GM19395 (cell line): ENCODE data around the gene MMEL1.
"Not testable (repeated sequence)": the region's sequence is repeated elsewhere in the genome, so short reads cannot be mapped to it uniquely, and the experiment has no call there.

Source experiments
- ATAC-seq: cut with Tn5 transposase; IDR thresholded peaks from one replicate; pipeline ENCODE4 v1.9.1; 2021; ENCODE audit warnings: mild to moderate bottlenecking, moderate library complexity; ENCODE audit not compliant: unreplicated experiment

MMEL1 gene, protein sequence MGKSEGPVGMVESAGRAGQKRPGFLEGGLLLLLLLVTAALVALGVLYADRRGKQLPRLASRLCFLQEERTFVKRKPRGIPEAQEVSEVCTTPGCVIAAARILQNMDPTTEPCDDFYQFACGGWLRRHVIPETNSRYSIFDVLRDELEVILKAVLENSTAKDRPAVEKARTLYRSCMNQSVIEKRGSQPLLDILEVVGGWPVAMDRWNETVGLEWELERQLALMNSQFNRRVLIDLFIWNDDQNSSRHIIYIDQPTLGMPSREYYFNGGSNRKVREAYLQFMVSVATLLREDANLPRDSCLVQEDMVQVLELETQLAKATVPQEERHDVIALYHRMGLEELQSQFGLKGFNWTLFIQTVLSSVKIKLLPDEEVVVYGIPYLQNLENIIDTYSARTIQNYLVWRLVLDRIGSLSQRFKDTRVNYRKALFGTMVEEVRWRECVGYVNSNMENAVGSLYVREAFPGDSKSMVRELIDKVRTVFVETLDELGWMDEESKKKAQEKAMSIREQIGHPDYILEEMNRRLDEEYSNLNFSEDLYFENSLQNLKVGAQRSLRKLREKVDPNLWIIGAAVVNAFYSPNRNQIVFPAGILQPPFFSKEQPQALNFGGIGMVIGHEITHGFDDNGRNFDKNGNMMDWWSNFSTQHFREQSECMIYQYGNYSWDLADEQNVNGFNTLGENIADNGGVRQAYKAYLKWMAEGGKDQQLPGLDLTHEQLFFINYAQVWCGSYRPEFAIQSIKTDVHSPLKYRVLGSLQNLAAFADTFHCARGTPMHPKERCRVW

DNA sequence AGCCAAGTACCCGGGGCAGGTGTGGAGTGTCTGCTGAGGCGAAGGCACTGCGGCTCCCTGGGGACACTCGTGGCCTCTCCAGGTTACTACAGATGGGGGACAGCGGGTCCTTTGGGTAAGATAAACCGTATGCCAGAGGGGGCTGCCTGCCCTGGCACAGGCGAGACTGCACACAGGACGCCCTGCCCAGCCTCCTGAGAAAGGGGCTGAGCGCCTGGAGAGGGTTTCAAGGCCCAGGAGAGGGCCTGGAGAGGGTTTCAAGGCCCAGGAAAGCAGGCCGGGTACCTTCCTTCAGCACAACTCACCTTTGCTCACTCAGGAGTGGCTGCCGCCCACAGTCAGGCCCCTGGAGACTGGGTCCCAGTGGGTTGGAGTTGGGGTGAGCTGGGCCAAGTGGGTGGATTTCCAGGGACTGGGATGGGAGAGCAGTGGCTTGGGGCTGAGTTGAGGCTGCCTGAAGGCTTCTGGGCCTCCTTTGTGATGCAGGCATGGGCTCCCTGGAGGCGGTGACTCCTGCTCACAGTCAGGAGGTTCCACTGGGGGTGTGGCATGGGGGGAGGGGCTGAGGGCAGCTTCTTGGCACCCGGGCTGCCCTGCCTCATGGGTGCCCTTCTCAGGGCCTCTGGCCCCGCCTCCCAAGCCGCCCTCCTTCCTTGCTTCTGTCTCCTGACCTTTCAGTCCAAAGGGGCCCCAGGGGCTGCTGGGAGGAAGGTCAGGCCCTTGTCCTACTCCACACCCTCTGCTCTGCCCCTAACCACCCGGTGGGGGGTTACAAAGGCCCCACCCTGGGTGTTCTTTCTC, at the start of gene MMEL1:
Gene MMEL1 (minus strand): TSS at position 456 of the 801 bp plus-strand sequence. CDS start 3,532 bp downstream, outside the sequence.
- ATAC-seq: no peak

DNA sequence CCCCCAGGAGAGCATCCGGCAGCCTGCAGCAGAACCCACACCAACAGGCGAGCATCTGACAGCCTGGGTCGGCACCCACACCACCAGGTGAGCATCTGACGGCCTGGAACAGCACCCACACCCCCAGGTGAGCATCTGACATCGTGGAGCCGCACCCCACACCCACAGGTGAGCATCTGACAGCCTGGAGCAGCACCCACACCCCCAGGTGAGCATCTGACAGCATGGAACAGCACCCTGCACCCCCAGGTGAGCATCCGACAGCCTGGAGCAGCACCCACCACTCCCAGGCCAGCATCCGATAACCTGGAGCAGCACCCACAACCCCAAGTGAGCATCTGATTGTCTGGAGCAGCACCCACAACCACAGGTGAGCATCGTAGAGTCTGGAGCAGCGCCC, 43.9 kb upstream of the MMEL1 start:
- not testable (repeated sequence) for ATAC-seq

DNA sequence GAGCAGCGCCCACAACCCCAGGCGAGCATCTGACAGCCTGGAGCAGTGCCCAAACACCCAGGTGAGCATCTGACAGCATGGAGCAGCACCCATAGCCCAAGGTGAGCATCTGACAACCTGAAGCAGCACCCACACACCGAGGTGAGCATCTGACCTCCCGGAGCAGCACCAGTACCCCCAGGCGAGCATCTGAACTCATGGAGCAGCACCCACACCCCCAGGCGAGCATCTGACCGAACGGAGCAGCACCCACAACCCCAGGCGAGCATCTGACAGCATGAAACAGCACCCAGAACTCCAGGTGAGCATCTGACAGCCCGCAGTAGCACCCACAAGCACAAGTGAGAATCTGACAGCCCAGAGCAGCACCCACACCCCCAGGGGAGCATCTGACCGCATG, 38.8 kb upstream of the MMEL1 start:
- not testable (repeated sequence) for ATAC-seq

DNA sequence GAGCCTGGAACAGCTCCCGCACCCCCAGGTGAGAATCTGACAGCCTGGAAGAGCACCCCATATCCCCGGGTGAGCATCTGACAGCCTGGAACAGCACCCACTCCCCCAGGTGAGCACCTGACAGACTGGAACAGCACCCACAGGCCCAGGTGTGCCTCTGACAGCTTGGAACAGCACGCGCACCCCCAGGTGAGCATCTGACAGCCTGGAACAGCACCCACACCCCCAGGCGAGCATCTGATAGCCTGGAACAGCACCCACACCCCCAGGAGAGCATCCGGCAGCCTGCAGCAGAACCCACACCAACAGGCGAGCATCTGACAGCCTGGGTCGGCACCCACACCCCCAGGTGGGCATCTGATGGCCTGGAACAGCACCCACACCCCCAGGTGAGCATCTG, 27.0 kb upstream of the MMEL1 start:
- ATAC-seq: not testable (repeated sequence)

DNA sequence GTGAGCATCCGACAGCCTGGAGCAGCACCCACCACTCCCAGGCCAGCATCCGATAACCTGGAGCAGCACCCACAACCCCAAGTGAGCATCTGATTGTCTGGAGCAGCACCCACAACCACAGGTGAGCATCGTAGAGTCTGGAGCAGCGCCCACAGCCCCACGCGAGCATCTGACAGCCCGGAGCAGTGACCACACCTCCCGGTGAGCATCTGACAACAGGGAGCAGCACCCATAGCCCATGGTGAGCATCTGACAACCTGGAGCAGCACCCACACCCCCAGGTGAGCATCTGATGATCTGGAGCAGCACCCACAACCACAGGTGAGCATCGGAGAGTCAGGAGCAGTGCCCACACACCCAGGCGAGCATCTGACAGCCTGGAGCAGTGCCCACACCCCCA, 25.1 kb upstream of the MMEL1 start:
- ATAC-seq: not testable (repeated sequence)

DNA sequence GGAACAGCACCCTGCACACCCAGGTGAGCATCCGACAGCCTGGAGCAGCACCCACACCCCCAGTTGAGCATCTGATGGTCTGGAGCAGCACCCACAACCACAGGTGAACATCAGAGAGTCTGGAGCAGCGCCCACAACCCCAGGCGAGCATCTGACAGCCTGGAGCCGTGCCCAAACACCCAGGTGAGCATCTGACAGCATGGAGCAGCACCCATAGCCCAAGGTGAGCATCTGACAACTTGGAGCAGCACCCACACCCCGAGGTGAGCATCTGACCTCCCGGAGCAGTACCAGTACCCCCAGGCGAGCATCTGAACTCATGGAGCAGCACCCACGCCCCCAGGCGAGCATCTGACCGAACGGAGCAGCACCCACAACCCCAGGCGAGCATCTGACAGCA, 24.3 kb upstream of the MMEL1 start:
- ATAC-seq: not testable (repeated sequence)

DNA sequence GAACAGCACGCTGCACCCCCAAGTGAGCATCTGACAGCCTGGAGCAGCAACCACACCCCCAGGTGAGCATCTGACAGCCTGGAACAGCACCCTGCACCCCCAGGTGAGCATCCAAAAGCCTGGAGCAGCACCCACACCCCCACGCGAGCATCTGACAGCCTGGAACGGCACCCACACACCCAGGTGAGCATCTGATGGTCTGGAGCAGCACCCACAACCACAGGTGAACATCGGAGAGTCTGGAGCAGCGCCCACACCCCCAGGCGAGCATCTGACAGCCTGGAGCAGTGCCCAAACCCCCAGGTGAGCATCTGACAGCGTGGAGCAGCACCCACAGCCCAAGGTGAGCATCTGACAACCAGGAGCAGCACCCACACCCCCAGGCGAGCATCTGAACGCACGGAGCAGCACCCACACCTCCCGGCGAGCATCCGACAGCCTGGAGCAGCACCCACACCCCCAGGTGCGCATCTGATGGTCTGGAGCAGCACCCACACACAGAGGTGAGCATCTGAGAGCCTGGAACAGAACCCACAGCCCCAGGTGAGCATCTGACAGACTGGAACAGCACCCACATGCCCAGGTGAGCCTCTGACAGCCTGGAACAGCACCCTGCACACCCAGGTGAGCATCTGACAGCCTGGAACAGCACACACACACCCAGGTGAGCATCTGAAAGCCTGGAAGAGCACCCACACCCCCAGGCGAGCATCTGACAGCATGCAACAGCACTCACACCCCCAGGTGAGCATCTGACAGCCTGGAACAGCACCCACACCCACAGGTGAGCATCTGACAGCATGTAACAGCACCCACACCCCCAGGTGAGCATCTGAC, 23.0 kb upstream of the MMEL1 start:
- not testable (repeated sequence) for ATAC-seq

DNA sequence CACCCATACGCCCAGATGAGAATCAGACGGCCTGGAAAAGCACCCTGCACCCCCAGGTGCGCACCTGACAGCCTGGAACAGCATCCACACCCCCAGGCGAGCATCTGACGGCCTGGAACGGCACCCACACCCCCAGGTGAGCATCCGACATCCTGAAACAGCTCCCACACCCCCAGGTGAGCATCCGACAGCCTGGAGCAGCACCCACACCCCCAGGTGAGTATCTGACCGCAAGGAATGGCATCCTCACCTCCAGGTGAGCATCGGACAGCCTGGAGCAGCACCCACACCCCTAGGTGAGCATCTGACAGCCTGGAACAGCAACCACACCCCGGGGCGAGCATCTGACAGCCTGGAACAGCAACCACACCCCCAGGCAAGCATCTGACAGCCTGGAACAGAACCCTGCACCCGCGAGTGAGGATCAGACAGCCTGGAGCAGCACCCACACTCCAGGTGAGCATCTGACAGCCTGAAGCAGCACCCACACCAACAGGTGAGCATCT, 21.7 kb upstream of the MMEL1 start:
- ATAC-seq: not testable (repeated sequence)

DNA sequence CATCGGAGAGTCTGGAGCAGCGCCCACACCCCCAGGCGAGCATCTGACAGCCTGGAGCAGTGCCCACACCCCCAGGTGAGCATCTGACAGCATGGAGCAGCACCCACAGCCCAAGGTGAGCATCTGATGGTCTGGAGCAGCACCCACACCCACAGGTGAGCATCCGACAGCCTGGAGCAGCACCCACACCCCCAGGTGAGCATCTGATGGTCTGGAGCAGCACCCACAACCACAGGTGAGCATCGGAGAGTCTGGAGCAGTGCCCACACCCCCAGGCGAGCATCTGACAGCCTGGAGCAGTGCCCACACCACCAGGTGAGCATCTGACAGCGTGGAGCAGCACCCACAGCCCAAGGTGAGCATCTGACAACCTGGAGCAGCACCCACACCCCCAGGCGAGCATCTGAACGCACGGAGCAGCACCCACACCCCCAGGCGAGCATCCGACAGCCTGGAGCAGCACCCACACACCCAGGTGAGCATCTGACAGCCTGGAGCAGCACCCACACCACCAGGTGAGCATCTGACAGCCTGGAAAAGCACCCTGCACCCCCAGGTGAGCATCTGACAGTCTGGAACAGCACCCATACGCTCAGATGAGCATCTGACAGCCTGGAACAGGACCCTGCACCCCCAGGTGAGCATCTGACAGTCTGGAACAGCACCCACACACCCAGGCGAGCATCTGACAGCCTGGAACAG, 21.1 kb upstream of the MMEL1 start:
- ATAC-seq: not testable (repeated sequence)

DNA sequence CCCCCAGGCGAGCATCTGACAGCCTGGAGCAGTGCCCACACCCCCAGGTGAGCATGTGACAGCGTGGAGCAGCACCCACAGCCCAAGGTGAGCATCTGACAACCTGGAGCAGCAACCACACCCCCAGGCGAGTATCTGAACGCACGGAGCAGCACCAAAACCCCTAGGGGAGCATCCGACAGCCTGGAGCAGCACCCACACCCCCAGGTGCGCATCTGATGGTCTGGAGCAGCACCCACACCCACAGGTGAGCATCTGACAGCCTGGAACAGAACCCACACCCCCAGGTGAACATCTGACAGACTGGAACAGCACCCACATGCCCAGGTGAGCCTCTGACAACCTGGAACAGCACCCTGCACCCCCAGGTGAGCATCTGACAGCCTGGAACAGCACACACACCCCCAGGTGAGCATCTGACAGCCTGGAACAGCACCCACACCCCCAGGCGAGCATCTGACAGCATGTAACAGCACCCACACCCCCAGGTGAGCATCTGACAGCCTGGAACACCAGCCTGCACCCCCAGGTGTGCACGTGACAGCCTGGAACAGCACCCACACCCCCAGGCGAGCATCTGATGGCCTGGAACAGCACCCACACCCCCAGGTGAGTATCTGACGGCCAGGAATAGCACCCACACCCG, 20.2 kb upstream of the MMEL1 start:
- ATAC-seq: not testable (repeated sequence)

DNA sequence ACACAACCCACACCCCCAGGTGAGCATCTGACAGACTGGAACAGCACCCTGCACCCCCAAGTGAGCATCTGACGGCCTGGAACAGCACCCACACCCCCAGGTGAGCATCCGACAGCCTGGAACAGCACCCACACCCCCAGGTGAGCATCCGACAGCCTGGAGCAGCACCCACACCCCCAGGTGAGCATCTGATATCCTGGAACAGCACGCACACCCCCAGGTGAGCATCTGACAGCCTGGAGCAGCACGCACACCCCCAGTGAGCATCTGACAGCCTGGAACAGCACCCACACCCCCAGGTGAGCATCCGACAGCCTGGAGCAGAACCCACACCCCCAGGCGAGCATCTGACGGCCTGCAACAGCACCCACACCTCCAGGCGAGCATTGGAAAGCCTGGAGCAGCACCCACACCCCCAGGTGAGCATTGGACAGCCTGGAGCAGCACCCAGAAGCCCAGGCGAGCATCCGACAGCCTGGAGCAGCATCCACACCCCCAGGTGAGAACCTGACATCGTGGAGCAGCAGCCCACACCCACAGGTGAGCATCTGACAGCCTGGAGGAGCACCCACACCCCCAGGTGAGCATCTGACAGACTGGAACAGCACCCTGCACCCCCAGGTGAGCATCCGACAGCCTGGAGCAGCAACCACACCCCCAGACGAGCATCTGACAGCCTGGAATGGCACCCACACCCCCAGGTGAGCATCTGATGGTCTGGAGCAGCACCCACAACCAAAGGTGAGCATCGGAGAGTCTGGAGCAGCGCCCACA, 19.5 kb upstream of the MMEL1 start:
- ATAC-seq: not testable (repeated sequence)

DNA sequence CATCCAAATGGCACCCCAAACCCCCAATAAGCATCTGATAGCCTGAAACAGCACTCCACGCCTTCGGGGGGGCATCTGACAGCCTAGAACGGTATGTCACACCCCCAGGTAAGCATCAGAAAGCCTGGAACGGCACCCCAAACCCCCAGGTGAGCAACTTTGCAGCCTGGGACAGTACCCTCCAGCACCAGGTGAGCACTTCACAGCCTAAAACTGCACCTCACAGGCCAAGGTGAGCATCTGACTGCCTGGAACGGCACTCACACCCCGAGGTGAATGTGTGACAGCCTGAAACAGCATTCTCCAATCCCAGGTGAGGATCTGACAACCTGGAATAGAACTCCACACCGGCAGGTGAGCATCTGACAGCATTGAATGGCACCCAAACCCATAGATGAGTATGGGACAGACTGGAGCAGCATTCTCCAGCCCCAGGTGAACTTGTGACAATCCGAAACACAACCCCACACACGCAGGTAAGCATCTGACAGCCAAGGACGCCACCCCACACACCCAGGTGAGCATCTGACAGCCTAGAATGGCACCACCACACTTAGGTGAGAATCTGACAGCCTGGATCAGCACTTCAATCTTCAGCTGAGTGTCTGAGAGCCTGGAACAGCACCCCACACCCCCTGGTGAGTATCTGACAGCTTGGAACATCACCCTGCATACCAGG, 18.3 kb upstream of the MMEL1 start:
- ATAC-seq: no peak

DNA sequence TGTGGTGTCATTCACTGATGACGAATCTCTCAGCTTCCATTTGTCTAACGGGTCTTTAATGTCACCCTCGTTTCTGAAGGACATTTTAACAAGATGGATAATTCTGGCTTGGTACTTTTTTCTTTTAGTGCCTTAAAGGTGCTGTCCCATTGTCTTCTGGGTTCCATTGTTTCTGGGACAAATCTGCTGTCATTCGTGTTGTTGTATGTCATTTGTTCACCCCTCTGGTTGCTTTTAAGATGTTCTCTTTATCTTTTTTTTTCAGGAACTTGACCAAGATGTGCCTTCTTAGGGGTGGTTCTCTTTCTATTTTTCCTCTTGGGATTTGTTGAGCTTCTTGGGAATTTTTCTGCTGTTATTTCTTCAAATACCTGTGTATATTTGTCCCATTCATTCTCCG, 14.0 kb upstream of the MMEL1 start:
- ATAC-seq: no peak

DNA sequence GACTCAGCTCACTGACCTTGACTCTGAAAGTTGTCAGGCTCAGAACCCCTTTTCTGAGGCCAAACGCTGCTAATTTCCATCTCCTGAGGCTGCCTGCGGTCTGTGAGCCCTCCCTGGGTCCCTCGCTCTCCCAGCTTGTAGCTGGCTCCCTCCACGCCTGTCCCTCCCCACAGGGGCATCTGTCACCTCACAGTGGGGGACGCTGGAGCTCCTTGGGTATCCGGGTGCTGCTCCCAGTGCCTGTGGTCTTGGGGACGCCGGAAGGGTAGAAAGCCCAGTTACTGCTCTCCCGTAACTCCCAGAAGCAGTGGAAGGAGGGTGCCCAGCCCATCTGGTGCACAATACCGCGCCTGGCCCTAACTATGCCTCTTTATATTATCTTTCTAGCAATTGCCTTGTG, 13.0 kb upstream of the MMEL1 start:
- ATAC-seq: no peak

DNA sequence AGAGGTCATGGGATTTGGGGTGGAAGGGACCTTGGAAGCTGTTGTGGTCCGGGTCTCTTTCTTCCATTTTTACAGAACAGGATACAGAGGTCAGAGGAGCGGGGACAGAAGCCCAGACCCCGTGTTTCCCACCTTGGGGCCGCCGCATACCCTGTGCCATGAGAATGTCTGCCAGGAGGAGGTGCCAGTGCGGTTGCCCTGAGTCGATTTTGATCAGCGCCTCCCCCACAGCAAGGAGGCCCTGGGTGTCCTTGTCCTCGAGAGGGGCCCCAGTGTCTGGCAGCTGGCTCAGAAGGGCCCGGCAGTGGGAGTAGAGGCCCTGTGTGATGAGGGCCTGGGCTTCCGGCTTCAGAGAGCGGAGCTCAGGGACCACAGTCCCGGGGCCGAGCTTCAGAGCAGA, 12.3 kb upstream of the MMEL1 start:
- no peak for ATAC-seq

DNA sequence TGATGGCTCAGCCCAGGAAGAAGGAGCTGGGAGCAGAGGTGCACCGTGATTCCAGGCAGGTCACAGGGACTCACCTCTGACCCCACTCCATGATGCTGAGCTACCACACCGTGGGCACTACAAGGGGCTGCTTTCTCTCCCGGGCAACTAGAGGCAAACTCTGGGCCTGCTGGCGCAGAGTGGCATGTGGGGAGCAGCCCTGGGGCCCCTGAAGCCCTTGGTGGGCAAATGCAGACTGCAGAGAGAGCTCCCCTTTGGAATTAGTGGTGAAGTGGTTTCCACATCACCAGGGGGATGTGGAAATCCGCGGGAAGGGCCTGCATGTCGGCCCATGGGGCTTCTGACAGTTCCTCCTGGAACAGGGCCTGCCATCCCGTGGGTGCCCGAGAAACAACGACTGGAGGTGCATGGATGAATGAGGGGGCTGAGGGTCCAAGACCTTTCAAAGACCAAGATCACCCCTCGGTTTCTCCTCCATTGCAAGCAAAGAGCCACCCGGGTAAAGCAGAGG, 11.8 kb upstream of the MMEL1 start:
- ATAC-seq: no peak

DNA sequence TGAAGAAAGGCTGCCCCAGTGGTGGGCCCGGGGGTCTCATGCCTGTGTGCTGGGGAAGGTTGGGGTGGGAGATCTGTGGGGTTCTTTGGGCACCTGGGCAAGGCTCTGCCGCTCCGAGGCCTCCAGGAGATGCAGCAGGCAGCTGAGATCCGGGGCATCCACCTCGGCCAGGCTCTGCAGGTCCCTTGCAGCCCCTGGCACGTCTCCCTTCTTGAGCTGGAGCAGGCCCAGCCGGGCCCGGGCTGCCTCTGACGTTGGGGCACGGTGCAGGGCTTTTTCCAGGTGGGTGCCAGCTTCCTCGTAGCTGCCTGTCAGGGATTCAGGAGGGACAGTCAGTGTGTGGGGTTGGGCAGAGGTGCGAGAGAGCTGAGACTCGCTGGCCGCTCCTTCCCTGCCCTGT, 11.4 kb upstream of the MMEL1 start:
- ATAC-seq: no peak
